Upper lobe of left lung (tissue), 6 donors: ENCODE data around the gene GORASP2. TPM values are rescaled to one million over a fixed set of nuclear protein-coding genes. Genes with fewer than 3 reads are reported as not detected.

Experiments
- ATAC-seq, 2 donors: fragments of 200-7000 bp; cut with Tn5 transposase; one replicate each; pipeline ENCODE4 v1.9.1; 2022; ENCODE audit warnings: mild to moderate bottlenecking in 2 of 2, moderate library complexity in 2 of 2; ENCODE audit not compliant: low FRiP score in 2 of 2
- DNase-seq, 2 donors: peaks; one replicate each; pipeline ENCODE4 v3.0.0-alpha.2; 2019 to 2020
- H3K27ac ChIP-seq, 4 donors: fragments of 200-600 bp; sonication (generic); one replicate each; pipeline ENCODE4 v1.5.1; 2016 to 2019
- H3K27me3 ChIP-seq, 4 donors: fragments of 200-600 bp; sonication (generic); one replicate each; pipeline ENCODE4 v1.5.1; 2017 to 2019
- H3K36me3 ChIP-seq, 4 donors: fragments of 200-600 bp; sonication (generic); one replicate each; pipeline ENCODE4 v1.5.1; 2016 to 2019
- H3K4me1 ChIP-seq, 4 donors: fragments of 200-600 bp; sonication (generic); one replicate each; pipeline ENCODE4 v1.5.1; 2018 to 2019
- H3K4me3 ChIP-seq, 4 donors: fragments of 200-600 bp; sonication (generic); one replicate each; pipeline ENCODE4 v1.5.1; 2017 to 2019; ENCODE audit warnings: mild to moderate bottlenecking in 2 of 4, moderate library complexity in 1 of 4
- H3K9me3 ChIP-seq, 4 donors: fragments of 200-600 bp; sonication (generic); one replicate each; pipeline ENCODE4 v1.5.1; 2018 to 2019
- EP300 ChIP-seq, 4 donors: sonication (generic); formaldehyde crosslinking; IDR thresholded peaks; one replicate each; pipeline ENCODE4 v1.5.1; 2017; ENCODE audit warnings: antibody characterized with exemption in 4 of 4, control low read depth in 2 of 4
- POLR2A ChIP-seq, 4 donors: fragments of 450-650 bp; IDR thresholded peaks; one replicate each; pipeline ENCODE4 v1.5.1; 2016 to 2017; ENCODE audit warnings: antibody characterized with exemption in 4 of 4, mild to moderate bottlenecking in 2 of 4
- POLR2AphosphoS5 ChIP-seq, 2 donors: sonication (generic); formaldehyde crosslinking; IDR thresholded peaks; one replicate each; pipeline ENCODE4 v1.5.1; 2017; ENCODE audit warnings: antibody characterized with exemption in 2 of 2
- WGBS, 2 donors: methylation state at CpG; one replicate each; pipeline ENCODE4 v1.1.5; 2017 to 2018; 5-methylcytosine and 5-hydroxymethylcytosine counted together
- total RNA-seq, 6 donors: library from RNA; depleted of rRNA in 4 of 6; stranded (reverse); fragments of >200 nt in 4 of 6; gene quantifications; one replicate each; pipeline versions ENCODE4 v1.1.0 to v1.2.1, GENCODE V29; 2016 to 2021
- TF ChIP-seq, protein P1 (sequence below), 6 experiments: fragments of 450-650 bp in 4 of 6; fragments of 200-600 bp in 2 of 6; sonication (generic) in 2 of 6; IDR thresholded peaks; one replicate each; pipeline ENCODE4 v1.5.1; 2016 to 2019; ENCODE audit warnings: antibody characterized with exemption in 6 of 6
- donor health status: DM: no; HTN: no; CAD: no; lungs with moderate emphysema.
- donor health status: DM: no; HTN: yes; CAD: no; lungs with severe emphysema.

The GORASP2 gene
- total RNA-seq, 6 donors from 2014 or later: 14.7 to 80.7 (median 59.5) TPM

DNA sequence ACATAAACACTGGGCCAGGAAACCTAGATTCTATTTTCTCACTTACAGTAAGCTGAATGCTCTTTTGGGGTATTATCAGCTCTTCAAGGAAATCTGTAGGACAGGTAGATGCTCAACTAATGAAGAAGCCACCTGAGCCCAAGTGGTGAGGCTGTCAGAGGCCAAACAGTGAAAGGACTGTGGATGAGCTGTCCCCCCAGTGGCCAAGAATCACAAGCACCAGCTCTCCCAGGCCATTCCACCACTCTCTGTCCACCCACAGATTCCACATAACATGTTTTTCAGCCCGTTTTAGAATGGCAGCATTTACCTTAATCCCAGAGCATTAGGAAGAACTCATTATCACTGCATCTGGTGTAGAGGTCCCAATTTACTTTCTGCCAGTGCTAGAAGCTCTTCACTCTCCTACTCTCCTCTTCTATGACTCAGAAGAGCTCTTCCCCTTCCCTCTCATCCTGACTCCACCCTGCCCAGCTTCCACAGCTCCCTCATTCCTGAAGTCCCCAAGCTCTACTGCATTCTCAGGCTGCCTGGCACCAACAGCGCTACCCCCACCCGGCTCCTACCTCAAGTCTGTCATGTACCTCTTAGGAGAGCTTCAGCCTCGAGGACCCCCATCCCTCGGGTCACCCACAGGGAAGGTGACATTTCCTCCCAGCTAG is 43.8 kb upstream of the GORASP2 start:
- H3K4me1 ChIP-seq: no peaks in the 10 kb centered on the region
- WGBS, 2 donors: 86 to 93% methylated on average over 5 of the region's 5 CpGs
- no peak overlapping the region for H3K27ac ChIP-seq
- H3K9me3 ChIP-seq: no peaks in the 10 kb centered on the region
- H3K36me3 ChIP-seq: no peaks in the 10 kb centered on the region
- no peak overlapping the region for H3K4me3 ChIP-seq
- ATAC-seq (peak in 1 of 2 donors; percentile 39), DNase-seq (no peak)
- TF ChIP-seq EP300 (IDR thresholded peaks at IDR 0.05): no peak
- TF ChIP-seq, protein P1, sequence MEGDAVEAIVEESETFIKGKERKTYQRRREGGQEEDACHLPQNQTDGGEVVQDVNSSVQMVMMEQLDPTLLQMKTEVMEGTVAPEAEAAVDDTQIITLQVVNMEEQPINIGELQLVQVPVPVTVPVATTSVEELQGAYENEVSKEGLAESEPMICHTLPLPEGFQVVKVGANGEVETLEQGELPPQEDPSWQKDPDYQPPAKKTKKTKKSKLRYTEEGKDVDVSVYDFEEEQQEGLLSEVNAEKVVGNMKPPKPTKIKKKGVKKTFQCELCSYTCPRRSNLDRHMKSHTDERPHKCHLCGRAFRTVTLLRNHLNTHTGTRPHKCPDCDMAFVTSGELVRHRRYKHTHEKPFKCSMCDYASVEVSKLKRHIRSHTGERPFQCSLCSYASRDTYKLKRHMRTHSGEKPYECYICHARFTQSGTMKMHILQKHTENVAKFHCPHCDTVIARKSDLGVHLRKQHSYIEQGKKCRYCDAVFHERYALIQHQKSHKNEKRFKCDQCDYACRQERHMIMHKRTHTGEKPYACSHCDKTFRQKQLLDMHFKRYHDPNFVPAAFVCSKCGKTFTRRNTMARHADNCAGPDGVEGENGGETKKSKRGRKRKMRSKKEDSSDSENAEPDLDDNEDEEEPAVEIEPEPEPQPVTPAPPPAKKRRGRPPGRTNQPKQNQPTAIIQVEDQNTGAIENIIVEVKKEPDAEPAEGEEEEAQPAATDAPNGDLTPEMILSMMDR (IDR thresholded peaks at IDR 0.05): no peak
- no peaks in the 10 kb centered on the region for H3K27me3 ChIP-seq

DNA sequence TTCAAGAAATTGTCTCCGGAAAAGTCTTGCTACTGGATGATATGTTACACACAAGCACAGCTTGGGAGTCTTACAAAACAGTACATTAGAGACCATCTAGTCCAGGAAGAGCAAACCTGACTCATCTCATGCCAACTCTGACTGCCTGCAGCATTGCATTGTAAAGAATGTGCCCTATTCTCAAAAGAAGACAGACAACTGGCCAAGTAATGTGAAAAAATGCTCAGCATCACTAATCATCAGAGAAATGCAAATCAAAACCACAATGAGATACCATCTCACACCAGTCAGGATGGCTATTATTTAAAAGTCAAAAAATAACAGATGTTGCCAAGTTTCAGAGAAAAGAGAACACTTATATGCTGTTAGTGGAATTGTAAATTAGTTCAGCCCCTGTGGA is 42.7 kb upstream of the GORASP2 start:
- TF ChIP-seq POLR2A (IDR thresholded peaks at IDR 0.05) (no peak), EP300 (IDR thresholded peaks at IDR 0.05) (no peak), POLR2AphosphoS5 (IDR thresholded peaks at IDR 0.05) (no peak)
- TF ChIP-seq, protein P1 (IDR thresholded peaks at IDR 0.05): no peak
- no peak for DNase-seq
- WGBS, 2 donors: 83 to 91% methylated on average over 1 of the region's 1 CpG

DNA sequence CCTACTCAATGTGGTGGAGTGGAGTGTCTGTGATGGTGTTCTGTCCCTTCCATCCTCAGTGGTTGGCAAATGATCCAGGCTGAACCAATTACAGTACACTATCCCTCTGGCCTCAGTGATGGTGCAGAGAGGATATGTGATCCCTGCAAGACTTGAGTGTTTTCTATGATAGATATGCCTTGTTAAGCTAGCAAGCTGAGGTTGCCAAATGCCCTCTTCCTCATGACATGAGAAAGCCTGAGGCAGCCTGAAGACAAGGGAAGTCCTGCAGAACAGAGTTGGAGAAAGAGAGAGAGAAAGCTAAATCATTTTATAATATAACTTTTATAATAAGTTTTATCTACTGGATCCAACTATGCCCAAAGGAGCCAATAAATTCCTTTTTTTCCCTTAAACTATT is 41.6 kb upstream of the GORASP2 start:
- no peak for ATAC-seq
- TF ChIP-seq, protein P1 (IDR thresholded peaks at IDR 0.05): no peak
- no peak overlapping the region for H3K27ac ChIP-seq
- no peak overlapping the region for H3K4me3 ChIP-seq
- no peaks in the 10 kb centered on the region for H3K27me3 ChIP-seq
- H3K4me1 ChIP-seq: no peaks in the 10 kb centered on the region
- no peaks in the 10 kb centered on the region for H3K36me3 ChIP-seq
- no peak for DNase-seq
- H3K9me3 ChIP-seq: no peaks in the 10 kb centered on the region

More for the DNA sequence above, 42.7 kb upstream of the GORASP2 start:
- H3K4me3 ChIP-seq: no peak overlapping the region
- no peaks in the 10 kb centered on the region for H3K9me3 ChIP-seq
- ATAC-seq: no peak
- no peaks in the 10 kb centered on the region for H3K36me3 ChIP-seq
- H3K4me1 ChIP-seq: no peaks in the 10 kb centered on the region
- H3K27ac ChIP-seq: no peak overlapping the region
- H3K27me3 ChIP-seq: no peaks in the 10 kb centered on the region

DNA sequence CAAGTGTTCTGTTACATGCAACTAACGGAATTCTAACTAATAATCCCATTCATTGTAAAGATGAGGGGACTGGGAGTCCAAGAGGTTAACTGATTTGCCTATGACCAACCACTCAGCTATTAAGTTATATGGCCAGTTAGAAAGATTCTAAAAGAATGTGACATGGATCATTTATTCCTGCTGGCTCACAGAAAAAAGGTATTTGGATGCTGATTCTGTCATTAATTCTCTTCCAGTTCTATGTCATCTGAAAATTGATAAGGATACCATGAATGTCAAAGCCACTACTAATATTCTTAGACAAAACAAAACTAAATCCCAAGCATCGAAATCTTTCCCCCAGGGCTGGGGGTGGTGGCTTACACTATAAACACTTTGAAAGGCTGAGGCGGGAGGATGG is 41.2 kb upstream of the GORASP2 start:
- no peaks in the 10 kb centered on the region for H3K9me3 ChIP-seq
- no peak for ATAC-seq
- no peaks in the 10 kb centered on the region for H3K4me1 ChIP-seq
- no peak overlapping the region for H3K4me3 ChIP-seq
- no peaks in the 10 kb centered on the region for H3K36me3 ChIP-seq
- no peaks in the 10 kb centered on the region for H3K27me3 ChIP-seq
- TF ChIP-seq EP300 (IDR thresholded peaks at IDR 0.05) (no peak), POLR2AphosphoS5 (IDR thresholded peaks at IDR 0.05) (no peak)
- TF ChIP-seq, protein P1 (IDR thresholded peaks at IDR 0.05): no peak
- 69 to 83% methylated on average over 3 of the region's 3 CpGs for WGBS, 2 donors
- no peak overlapping the region for H3K27ac ChIP-seq
- no peak for DNase-seq

DNA sequence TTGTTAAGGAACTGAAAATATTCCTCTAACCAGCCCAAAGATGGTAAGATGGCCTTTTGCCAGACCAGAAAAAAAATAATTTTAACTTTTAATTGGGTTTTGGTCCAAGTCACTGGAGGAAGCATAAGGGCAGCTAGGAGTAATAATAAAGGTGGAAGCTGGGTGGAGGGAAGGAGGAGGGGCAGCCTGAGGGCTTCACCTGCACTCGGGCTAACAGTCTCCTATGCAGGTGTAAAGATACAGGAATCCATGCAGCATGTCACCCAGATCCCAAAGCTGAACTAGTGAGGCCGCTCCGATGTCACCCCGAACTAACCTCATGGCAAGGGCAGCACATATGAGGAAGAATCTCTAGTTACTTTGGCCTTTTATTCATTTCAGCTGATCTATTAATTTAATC is 37.2 kb upstream of the GORASP2 start:
- H3K9me3 ChIP-seq: no peaks in the 10 kb centered on the region
- 88 to 96% methylated on average over 4 of the region's 4 CpGs for WGBS, 2 donors
- no peaks in the 10 kb centered on the region for H3K36me3 ChIP-seq
- ATAC-seq (no peak), DNase-seq (no peak)
- H3K27ac ChIP-seq: no peak overlapping the region
- TF ChIP-seq POLR2A (IDR thresholded peaks at IDR 0.05): no peak
- TF ChIP-seq EP300 (IDR thresholded peaks at IDR 0.05): no peak
- no peak for TF ChIP-seq POLR2AphosphoS5 (IDR thresholded peaks at IDR 0.05)
- TF ChIP-seq, protein P1 (IDR thresholded peaks at IDR 0.05): no peak
- no peaks in the 10 kb centered on the region for H3K27me3 ChIP-seq
- H3K4me3 ChIP-seq: no peak overlapping the region
- H3K4me1 ChIP-seq: no peaks in the 10 kb centered on the region
